Smooth muscle cell (in vitro differentiated cells): ENCODE measurements around the gene THAP4. TPM values are rescaled to one million over a fixed set of nuclear protein-coding genes. Genes with fewer than 3 reads are reported as not detected.

Source experiments
- DNase-seq: peaks from one replicate; lab custom pipeline; 2025; ENCODE audit not compliant: unreplicated experiment; lab: John Stamatoyannopoulos, UW
- H2AFZ ChIP-seq: fragments of 200-600 bp; sonication (generic); 2 replicates; pipeline ENCODE4 v1.6.0; 2016; ENCODE audit warnings: antibody characterized with exemption, low read depth, mild to moderate bottlenecking
- H3F3A ChIP-seq: fragments of 200-600 bp; sonication (generic); 2 replicates; pipeline ENCODE4 v1.6.0; 2017; ENCODE audit warnings: antibody characterized with exemption, low read depth
- H3K27ac ChIP-seq: fragments of 200-600 bp; sonication (generic); 2 replicates; pipeline ENCODE4 v1.5.1; 2016; ENCODE audit warnings: low read depth, mild to moderate bottlenecking
- H3K27me3 ChIP-seq: fragments of 200-600 bp; sonication (generic); 2 replicates; pipeline ENCODE4 v1.6.1; 2016; ENCODE audit warnings: low read depth, mild to moderate bottlenecking
- H3K36me3 ChIP-seq: fragments of 200-600 bp; sonication (generic); 2 replicates; pipeline ENCODE4 v1.5.1; 2016; ENCODE audit warnings: low read depth
- H3K4me1 ChIP-seq: fragments of 200-600 bp; sonication (generic); 2 replicates; pipeline ENCODE4 v1.5.1; 2016; ENCODE audit warnings: low read depth
- H3K4me2 ChIP-seq: fragments of 200-600 bp; sonication (generic); 2 replicates; pipeline ENCODE4 v1.6.0; 2016; ENCODE audit warnings: mild to moderate bottlenecking
- H3K4me3 ChIP-seq: fragments of 200-600 bp; sonication (generic); 2 replicates; pipeline ENCODE4 v1.5.1; 2016; ENCODE audit warnings: mild to moderate bottlenecking
- H3K79me2 ChIP-seq: fragments of 200-600 bp; sonication (generic); 2 replicates; pipeline ENCODE4 v1.6.0; 2016; ENCODE audit warnings: low read depth, mild to moderate bottlenecking
- H3K9ac ChIP-seq: fragments of 200-600 bp; sonication (generic); 2 replicates; pipeline ENCODE4 v1.6.0; 2016; ENCODE audit warnings: low read depth
- H3K9me3 ChIP-seq: fragments of 200-600 bp; sonication (generic); replicated peaks from 2 replicates; pipeline ENCODE4 v1.5.1; 2016; ENCODE audit warnings: low read depth
- H4K20me1 ChIP-seq: fragments of 200-600 bp; sonication (generic); 2 replicates; pipeline ENCODE4 v1.6.0; 2016; ENCODE audit warnings: low read depth
- WGBS: methylation state at CpG from one replicate; pipeline ENCODE4 v1.1.7; 2016; ENCODE audit warnings: low lambda C conversion rate; 5-methylcytosine and 5-hydroxymethylcytosine counted together
- polyA plus RNA-seq: library from polyadenylated mRNA; unstranded; fragments of >200 nt; fragmentation: Nextera tagmentation; extraction: Ambion mirVana; gene quantifications from 2 replicates; pipeline ENCODE4 v1.2.1, GENCODE V29; 2016
- total RNA-seq: library from RNA; depleted of rRNA; stranded (reverse); fragments of >200 nt; gene quantifications from 2 replicates; pipeline ENCODE4 v1.2.3, GENCODE V29; 2014
- TF ChIP-seq, protein P1 (sequence below): fragments of 200-600 bp; sonication (generic); IDR thresholded peaks from 2 replicates; pipeline ENCODE4 v1.5.1; 2017; ENCODE audit warnings: borderline replicate concordance, mild to moderate bottlenecking, antibody characterized with exemption; ENCODE audit not compliant: insufficient read depth, poor library complexity, severe bottlenecking

The THAP4 gene
- total and polyA plus RNA-seq, 2 experiments from 2014 or later: 23.1 to 38.8 TPM

DNA sequence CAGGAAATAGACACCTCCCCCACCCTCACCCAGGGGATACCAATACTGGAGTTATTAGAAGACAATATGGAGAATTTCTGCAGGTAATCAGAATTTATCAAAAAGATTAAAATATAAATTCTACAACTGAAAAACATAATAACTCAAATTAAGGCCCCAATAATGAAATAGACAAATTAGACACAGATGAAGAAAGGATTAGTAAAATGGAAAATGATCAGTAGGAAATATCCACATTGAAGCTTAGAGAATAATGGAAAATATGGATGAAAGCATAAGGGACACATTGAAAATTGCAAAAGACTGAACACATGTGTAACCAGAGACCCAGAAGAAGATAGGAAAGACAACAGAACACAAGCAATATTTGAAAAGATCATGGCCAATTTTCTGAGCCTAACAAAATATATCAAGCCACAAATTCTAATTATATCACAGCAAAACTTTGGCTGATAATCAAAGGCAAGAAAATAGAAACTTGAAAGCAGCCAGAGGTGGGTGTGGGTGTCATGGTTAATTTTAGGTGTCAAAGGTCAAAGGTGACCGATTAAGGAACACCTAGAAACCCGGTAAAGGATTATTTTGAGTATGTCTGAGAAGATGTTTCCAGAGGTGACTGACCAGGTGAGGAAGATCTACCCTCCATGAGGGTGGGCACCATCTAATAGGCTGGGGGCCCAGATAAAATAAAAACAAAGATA lies 50.2 kb downstream of the THAP4 start:
- H3K9ac ChIP-seq: no peak overlapping the region
- no peaks in the 10 kb centered on the region for H3K27me3 ChIP-seq
- WGBS: 100% methylated on average over 2 of the region's 2 CpGs
- H2AFZ ChIP-seq: no peak overlapping the region
- TF ChIP-seq, protein P1, sequence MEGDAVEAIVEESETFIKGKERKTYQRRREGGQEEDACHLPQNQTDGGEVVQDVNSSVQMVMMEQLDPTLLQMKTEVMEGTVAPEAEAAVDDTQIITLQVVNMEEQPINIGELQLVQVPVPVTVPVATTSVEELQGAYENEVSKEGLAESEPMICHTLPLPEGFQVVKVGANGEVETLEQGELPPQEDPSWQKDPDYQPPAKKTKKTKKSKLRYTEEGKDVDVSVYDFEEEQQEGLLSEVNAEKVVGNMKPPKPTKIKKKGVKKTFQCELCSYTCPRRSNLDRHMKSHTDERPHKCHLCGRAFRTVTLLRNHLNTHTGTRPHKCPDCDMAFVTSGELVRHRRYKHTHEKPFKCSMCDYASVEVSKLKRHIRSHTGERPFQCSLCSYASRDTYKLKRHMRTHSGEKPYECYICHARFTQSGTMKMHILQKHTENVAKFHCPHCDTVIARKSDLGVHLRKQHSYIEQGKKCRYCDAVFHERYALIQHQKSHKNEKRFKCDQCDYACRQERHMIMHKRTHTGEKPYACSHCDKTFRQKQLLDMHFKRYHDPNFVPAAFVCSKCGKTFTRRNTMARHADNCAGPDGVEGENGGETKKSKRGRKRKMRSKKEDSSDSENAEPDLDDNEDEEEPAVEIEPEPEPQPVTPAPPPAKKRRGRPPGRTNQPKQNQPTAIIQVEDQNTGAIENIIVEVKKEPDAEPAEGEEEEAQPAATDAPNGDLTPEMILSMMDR: no peak
- peaks cover 5% of the 10 kb centered on the region for H3K79me2 ChIP-seq
- peaks cover 40% of the 10 kb centered on the region for H3K36me3 ChIP-seq
- no peak overlapping the region for H3K4me2 ChIP-seq
- no peak for DNase-seq
- H3K27ac ChIP-seq: no peak overlapping the region
- no peaks in the 10 kb centered on the region for H4K20me1 ChIP-seq
- H3K4me1 ChIP-seq: no peaks in the 10 kb centered on the region
- H3K4me3 ChIP-seq: no peak overlapping the region
- no peaks in the 10 kb centered on the region for H3F3A ChIP-seq
- H3K9me3 ChIP-seq: peaks cover 29% of the 10 kb centered on the region

DNA sequence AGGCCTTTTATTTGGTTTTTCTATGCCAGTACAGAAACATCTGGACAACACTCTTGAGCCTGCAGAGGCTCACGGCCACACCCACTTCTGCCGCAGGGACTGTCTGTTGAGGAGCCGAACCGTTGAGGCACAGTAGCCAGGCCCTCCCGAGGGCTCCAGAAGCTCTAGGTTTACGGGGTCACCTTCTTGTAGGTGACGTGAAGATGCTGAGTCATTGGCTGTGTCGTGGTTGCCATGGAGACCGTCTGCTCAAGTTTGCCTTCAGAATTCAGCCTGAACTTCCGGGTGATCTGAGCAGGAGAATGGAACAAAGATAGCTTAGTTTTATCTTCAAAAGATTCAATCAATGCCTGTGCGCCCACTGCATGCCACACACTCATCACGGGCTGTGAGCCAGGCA lies 52.5 kb downstream of the THAP4 start:
- Histone ChIP-seq H3F3A (no peaks in the 10 kb centered on the region), H3K9ac (no peak overlapping the region), H3K4me2 (no peak overlapping the region), H3K27ac (no peak overlapping the region), H3K4me3 (no peak overlapping the region), H4K20me1 (no peaks in the 10 kb centered on the region), H3K4me1 (no peaks in the 10 kb centered on the region), H2AFZ (no peak overlapping the region), H3K27me3 (no peaks in the 10 kb centered on the region), H3K9me3 (peaks cover 29% of the 10 kb centered on the region), H3K36me3 (peaks cover 40% of the 10 kb centered on the region), H3K79me2 (peaks cover 5% of the 10 kb centered on the region)
- DNase-seq: no peak
- 92% methylated on average over 12 of the region's 12 CpGs for WGBS
- TF ChIP-seq, protein P1: no peak

DNA sequence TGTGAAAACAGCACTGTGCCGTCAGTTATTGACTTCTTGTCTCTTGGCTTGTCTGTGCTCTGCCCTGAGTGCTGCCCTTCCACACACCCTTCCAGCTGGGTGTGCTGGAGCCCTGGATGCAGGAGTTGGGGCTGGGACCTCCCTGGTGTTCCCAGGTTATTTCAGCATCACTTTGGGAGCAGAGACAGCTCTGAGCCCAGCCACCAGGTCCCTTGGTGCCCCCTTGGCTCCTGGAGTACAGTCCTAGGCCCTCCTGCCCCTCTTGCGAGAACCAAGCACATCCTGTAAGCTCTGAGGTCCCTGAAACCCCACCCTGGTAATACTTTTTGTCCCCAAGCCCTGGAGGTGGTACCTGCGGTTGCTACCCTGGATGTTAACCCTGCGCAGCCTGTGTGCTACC lies 54.2 kb downstream of the THAP4 start:
- Histone ChIP-seq H3K4me2 (no peak overlapping the region), H3K4me3 (no peak overlapping the region), H3K4me1 (no peaks in the 10 kb centered on the region), H4K20me1 (no peaks in the 10 kb centered on the region), H3K36me3 (peaks cover 28% of the 10 kb centered on the region), H3K9ac (no peak overlapping the region), H3K27ac (no peak overlapping the region), H3K9me3 (peaks cover 29% of the 10 kb centered on the region), H3F3A (no peaks in the 10 kb centered on the region), H3K79me2 (no peaks in the 10 kb centered on the region), H3K27me3 (no peaks in the 10 kb centered on the region), H2AFZ (no peak overlapping the region)
- TF ChIP-seq, protein P1: no peak
- 94% methylated on average over 4 of the region's 4 CpGs for WGBS
- no peak for DNase-seq

DNA sequence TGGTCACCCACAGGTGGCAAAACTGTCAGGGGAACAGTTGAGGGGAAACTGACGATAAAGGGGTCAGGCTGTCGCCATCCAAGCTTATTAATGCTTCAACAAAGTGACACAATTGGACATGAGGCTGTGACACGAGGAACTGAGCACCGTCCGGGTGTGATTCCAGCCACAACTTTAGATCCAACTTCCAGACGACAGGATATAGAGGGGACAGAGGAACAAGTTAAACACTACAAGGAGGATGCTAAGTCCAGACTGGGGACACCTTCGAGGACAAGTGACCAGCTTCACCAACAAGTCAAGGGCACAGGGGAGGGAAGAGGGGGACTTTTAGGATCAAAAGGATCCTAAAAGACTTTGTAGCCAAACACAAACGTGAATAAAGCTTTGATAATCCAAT lies 54.6 kb downstream of the THAP4 start:
- Histone ChIP-seq H3K4me2 (no peak overlapping the region), H3K4me1 (no peaks in the 10 kb centered on the region), H3K36me3 (peaks cover 24% of the 10 kb centered on the region), H3K27me3 (no peaks in the 10 kb centered on the region), H2AFZ (no peak overlapping the region), H3F3A (no peaks in the 10 kb centered on the region), H3K9me3 (peaks cover 28% of the 10 kb centered on the region), H4K20me1 (no peaks in the 10 kb centered on the region), H3K9ac (no peak overlapping the region), H3K79me2 (no peaks in the 10 kb centered on the region), H3K4me3 (no peak overlapping the region), H3K27ac (no peak overlapping the region)
- TF ChIP-seq, protein P1: no peak
- 98% methylated on average over 8 of the region's 8 CpGs for WGBS
- DNase-seq: no peak
